ENCODE measurements around the gene TMEM203. TPM values are rescaled to one million over a fixed set of nuclear protein-coding genes. Genes with fewer than 3 reads are reported as not detected.
A peak's percentile ranks its signal among the peaks of the same experiment; 100 is the strongest.

TMEM203 gene
- total RNA-seq, 1 donor: 40.2 TPM

GRCh38 chr9:137157618-137158415, 47.6 kb downstream of the TMEM203 start:
- no peak for TF ChIP-seq CTCF (IDR thresholded peaks at IDR 0.05; ENCODE audit: insufficient read depth, low read depth, low read length)
- no peak overlapping the region for H3K4me3 ChIP-seq (ENCODE audit: low read depth, low read length)
- DNase-seq (ENCODE audit: low read depth): no peak

GRCh38 chr9:137156567-137157375, 48.7 kb downstream of the TMEM203 start:
- H3K4me3 ChIP-seq (ENCODE audit: low read depth, low read length): peak overlapping the region; percentile 46
- no peak for TF ChIP-seq CTCF (IDR thresholded peaks at IDR 0.05; ENCODE audit: insufficient read depth, low read depth, low read length)
- DNase-seq (ENCODE audit: low read depth): peak; percentile 59

Small RNA genes lying within 50 kb of the gene (small RNA-seq; reads per million reads assigned to genes)
- gene MIR3621: not detected

Other genes with a start within 250 kb of the TMEM203 start
- 10.8 and 21.9 TPM in 2 replicates for gene PTGDS, start 228.1 kb downstream of the TMEM203 start, total RNA-seq
- gene LCNL1, start 222.7 kb downstream of the TMEM203 start, total RNA-seq: 3.2 and 3.5 TPM in 2 replicates
- 9.9 and 18.0 TPM in 2 replicates for gene PAXX, start 213.2 kb downstream of the TMEM203 start, total RNA-seq
- 19.0 and 43.2 TPM in 2 replicates for gene CLIC3, start 209.1 kb downstream of the TMEM203 start, total RNA-seq
- 14.7 and 15.5 TPM in 2 replicates for gene ABCA2, start 177.4 kb downstream of the TMEM203 start, total RNA-seq
- not detected in 2 replicates for gene FUT7, start 173.6 kb downstream of the TMEM203 start, total RNA-seq
- 6.4 and 13.0 TPM in 2 replicates for gene NPDC1, start 159.5 kb downstream of the TMEM203 start, total RNA-seq
- not detected in 2 replicates for gene ENTPD2, start 151.6 kb downstream of the TMEM203 start, total RNA-seq
- gene SAPCD2, start 135.1 kb downstream of the TMEM203 start, total RNA-seq: 5.2 TPM in 2 replicates
- 16.0 and 31.2 TPM in 2 replicates for gene UAP1L1, start 128.1 kb downstream of the TMEM203 start, total RNA-seq
- gene MAN1B1, start 118.7 kb downstream of the TMEM203 start, total RNA-seq: 65.6 and 65.7 TPM in 2 replicates
- gene DPP7, start 90.9 kb downstream of the TMEM203 start, total RNA-seq: 41.5 and 44.8 TPM in 2 replicates
- under 0.01 TPM in 1 of 2 replicates, not detected in the other for gene GRIN1, start 66.5 kb downstream of the TMEM203 start, total RNA-seq
- not detected in 2 replicates for gene LRRC26, start 35.6 kb downstream of the TMEM203 start, total RNA-seq
- not detected in 2 replicates for gene TMEM210, start 33.6 kb downstream of the TMEM203 start, total RNA-seq
- gene ANAPC2, start 17.1 kb downstream of the TMEM203 start, total RNA-seq: 22.9 and 24.8 TPM in 2 replicates
- gene SSNA1, start 17.0 kb downstream of the TMEM203 start, total RNA-seq: 58.7 and 81.5 TPM in 2 replicates
- 6.9 and 8.1 TPM in 2 replicates for gene TPRN, start 4.9 kb downstream of the TMEM203 start, total RNA-seq
- gene NDOR1, start 52 bp upstream of the TMEM203 start, total RNA-seq: 7.8 and 11.0 TPM in 2 replicates
- gene RNF208, start 16.6 kb upstream of the TMEM203 start, total RNA-seq: under 0.01 TPM in 1 of 2 replicates, not detected in the other
- under 0.01 and 0.64 TPM in 2 replicates for gene CYSRT1, start 19.5 kb upstream of the TMEM203 start, total RNA-seq
- not detected in 2 replicates for gene RNF224, start 21.9 kb upstream of the TMEM203 start, total RNA-seq
- under 0.01 TPM in 1 of 2 replicates, not detected in the other for gene SLC34A3, start 25.3 kb upstream of the TMEM203 start, total RNA-seq
- gene TUBB4B, start 35.6 kb upstream of the TMEM203 start, total RNA-seq: 151 and 218 TPM in 2 replicates
- not detected in 2 replicates for gene STPG3, start 45.6 kb upstream of the TMEM203 start, total RNA-seq
- 47.1 and 48.6 TPM in 2 replicates for gene NELFB, start 49.7 kb upstream of the TMEM203 start, total RNA-seq
- 39.3 and 42.3 TPM in 2 replicates for gene TOR4A, start 72.1 kb upstream of the TMEM203 start, total RNA-seq
- gene NRARP, start 96.6 kb upstream of the TMEM203 start, total RNA-seq: under 0.01 and 0.32 TPM in 2 replicates
- gene EXD3, start 217.5 kb upstream of the TMEM203 start, total RNA-seq: 7.3 and 8.1 TPM in 2 replicates
- gene NOXA1, start 217.7 kb upstream of the TMEM203 start, total RNA-seq: 0.32 TPM in 1 of 2 replicates, not detected in the other
- under 0.01 TPM in 1 of 2 replicates, not detected in the other for gene ENTPD8, start 235.7 kb upstream of the TMEM203 start, total RNA-seq